Measurements from ENCODE around the gene GSG1L2.
"Not testable (repeated sequence)": the region's sequence is repeated elsewhere in the genome, so short reads cannot be mapped to it uniquely, and the experiment has no call there.

GSG1L2 gene

DNA sequence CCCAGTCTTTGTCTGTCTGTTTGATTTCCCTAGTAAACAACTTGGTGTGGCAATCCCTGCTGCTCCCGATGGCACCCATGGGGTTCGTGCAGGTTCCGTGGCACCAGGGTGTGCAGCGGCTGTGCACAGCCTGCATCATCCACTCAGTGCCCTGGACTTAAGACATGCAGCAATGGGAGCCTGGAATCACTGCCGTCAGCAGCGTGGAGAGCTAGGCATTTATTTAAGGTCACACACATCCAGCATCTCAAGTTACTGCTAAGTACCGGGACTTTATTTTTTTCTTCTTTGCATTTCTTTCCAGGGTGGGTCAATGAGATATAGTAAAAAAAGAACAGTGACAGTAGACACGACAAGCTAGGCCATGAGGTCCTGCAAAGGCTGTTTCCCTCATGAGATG, 33.3 kb downstream of the GSG1L2 start:
- DNase-seq (ENCODE audit: low read depth in 2 of 2) = no peak

DNA sequence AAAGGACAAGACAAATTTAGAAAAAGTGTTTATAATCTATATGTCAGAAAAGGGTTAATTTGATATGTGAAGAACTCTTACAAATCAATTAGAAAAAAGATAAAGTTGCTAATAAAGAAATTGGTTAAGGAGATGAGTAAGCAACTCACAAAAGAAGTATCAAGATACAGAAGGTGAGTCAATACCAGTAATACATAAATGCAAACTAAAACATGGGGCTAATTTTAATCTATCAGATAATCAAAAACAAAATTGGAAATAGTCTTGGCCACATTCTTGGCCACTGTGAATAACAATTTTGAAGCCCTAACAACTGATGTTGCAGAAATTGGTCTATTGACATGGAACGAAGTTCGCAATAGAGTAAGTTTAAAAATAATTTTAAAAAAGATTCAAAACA, 37.3 kb downstream of the GSG1L2 start:
- no peak for DNase-seq (ENCODE audit: low read depth in 2 of 2)

DNA sequence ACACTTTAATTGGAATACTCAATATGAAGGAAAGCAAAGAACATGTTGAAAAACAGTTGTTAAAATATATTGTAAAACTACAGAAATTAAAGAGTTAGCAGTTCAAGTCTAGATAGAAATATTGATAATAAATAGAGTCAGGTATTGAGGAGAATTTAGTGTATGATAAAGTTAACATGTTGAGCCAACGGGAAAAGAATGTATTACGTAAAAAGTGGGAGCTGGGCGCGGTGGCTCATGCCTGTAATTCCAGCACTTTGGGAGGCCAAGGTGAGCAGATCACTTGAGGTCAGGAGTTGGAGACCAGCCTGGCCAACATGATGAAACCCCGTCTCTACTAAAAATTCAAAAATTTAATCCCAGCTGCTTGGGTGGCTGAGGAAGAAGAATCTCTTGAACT, 38.4 kb downstream of the GSG1L2 start:
- DNase-seq (ENCODE audit: low read depth in 2 of 2) = not testable (repeated sequence)

- no peak for DNase-seq (ENCODE audit: low read depth in 2 of 2)
Measured at GRCh38 chr17:9783050-9783449, 38.8 kb downstream of the GSG1L2 start.

- no peak for DNase-seq (ENCODE audit: low read depth in 2 of 2)
Measured at GRCh38 chr17:9780552-9780951, 41.3 kb downstream of the GSG1L2 start.

DNA sequence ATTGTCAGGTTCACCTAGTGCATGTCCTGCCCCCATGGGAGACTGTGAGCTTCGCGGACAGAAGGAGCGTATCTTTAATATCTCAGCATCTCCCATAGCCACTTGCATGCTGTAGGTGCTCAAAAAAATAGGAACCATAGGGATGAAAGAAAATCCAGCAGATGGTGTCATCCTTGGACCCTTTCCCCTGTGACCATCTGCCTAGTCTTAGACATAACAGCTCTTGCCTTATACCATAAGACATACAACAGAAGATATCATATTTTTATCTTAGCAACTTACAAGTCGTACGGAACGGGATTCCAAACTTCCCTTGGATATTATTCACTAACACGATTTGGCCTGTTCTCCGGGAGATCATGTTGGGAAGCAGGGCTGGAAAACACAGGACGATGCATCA, 45.0 kb downstream of the GSG1L2 start:
- DNase-seq (ENCODE audit: low read depth in 2 of 2) = no peak

DNA sequence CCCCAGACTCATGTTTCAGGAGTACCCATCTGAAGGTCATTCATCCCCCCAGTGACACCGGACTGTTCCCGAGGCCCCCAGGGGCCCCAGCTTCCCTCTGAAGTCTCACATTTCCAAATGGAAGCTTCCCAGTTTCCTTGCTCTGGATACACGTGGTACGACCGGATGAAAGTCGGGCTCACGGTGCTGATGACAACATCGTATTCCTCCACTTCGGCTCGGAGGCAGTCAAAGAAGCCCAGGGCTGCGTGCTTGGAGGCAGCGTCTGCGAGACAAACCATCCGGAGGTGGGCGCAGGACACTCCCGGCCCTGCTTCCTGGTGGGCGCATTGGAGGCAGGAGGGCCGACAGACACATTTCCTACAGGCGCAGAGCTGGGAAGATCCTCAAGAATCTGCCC, 49.2 kb downstream of the GSG1L2 start:
- DNase-seq (ENCODE audit: low read depth in 2 of 2) = no peak

GRCh38 chr17:9771465-9771864, 50.4 kb downstream of the GSG1L2 start:
- DNase-seq (ENCODE audit: low read depth in 2 of 2) = no peak

DNA sequence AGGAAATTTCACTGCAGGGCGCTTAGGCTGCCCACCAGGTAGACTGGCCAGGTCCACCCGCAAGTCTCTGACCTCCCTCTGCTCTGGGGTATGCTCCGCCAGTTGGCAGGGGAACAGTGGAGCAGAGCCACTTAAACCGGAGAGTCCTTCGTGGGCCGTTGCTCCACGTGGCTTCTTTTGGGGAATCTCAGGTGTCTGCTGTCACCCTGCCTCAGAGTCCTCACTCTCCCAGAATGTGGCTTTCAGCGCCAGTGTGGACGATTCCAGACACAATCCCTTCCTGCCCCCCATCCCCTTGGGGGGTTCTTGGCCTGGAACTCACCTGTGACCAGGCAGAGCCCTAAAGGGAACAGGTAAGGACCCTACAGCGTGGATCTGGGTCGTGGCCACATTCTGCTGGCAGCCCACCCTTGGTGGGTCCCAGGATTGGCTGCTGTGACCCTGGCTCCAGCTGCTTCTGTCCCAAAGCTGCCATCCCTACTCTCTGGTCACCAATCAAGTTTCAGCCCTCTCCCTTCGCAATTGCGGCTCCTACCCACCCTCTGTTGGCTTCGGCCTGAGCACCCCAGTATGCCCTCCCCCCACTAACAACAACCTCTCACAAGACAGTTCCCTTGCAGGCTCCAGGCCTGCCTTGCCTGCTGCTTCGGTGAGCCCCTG, 52.7 kb downstream of the GSG1L2 start:
- DNase-seq (ENCODE audit: low read depth in 2 of 2) = no peak

GRCh38 chr17:9768381-9768934, 53.4 kb downstream of the GSG1L2 start:
- DNase-seq (ENCODE audit: low read depth in 2 of 2) = no peak

- DNase-seq (ENCODE audit: low read depth in 2 of 2) = no peak
Measured at GRCh38 chr17:9767432-9767991, 54.4 kb downstream of the GSG1L2 start.

GRCh38 chr17:9766970-9767369, 54.9 kb downstream of the GSG1L2 start:
- no peak for DNase-seq (ENCODE audit: low read depth in 2 of 2)

DNA sequence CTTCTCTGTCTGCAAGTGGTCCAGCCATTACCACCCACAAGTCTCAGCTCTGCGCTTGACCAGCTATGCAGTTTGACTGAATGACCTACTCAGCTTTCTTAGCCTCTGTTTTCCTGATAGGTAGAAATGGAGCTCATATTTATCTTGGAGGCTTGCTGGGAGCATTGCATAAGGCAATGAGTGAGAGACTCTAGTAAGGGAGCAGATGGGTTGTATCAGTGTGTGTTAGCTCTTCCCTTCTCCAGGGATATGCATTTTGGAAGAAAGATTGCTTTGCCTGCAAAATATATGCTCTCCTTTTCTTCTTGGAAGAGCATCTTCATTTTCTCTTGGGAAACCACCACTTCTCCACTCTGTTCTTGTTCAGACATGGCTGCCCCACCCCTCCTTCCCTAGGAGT, 56.6 kb downstream of the GSG1L2 start:
- DNase-seq (ENCODE audit: low read depth in 2 of 2) = no peak

DNA sequence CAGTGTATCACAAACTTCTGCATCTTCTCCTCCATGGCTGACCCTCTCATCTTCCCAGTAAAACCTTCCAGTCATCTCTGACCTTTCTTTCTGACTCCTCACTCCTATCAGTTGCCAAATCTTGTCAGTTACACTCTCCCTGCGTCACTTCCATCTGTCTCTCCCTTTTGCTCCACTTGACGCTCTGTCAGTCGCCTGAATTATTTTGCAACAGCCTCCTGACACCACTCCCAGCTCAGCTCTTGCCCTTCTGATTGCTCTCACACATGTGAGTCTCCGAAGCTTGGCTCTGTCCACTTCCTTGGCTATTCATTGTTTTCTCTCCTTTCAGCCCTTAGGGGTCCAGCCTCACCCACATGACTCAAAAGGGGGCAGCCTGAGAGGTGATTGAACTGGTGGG, 58.2 kb downstream of the GSG1L2 start:
- DNase-seq (ENCODE audit: low read depth in 2 of 2) = no peak

DNA sequence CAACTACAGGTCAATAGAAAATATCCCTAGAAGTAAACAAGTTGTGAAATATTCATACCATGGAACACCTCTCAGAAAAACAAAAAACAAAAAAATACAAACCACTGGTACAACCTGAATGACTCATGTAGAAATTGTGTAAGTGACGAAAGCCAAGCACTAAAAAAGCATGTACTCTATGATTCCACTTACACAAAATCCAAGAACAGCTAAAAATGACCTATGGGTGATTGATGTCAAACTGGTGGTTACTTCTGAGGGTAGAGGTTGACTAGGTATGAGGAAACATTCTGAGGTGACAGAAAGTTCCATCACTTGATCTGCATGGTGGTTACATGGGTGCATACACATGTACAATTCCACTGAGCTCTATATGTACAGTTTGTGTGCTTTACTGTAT, 61.6 kb downstream of the GSG1L2 start:
- DNase-seq (ENCODE audit: low read depth in 2 of 2) = no peak

DNA sequence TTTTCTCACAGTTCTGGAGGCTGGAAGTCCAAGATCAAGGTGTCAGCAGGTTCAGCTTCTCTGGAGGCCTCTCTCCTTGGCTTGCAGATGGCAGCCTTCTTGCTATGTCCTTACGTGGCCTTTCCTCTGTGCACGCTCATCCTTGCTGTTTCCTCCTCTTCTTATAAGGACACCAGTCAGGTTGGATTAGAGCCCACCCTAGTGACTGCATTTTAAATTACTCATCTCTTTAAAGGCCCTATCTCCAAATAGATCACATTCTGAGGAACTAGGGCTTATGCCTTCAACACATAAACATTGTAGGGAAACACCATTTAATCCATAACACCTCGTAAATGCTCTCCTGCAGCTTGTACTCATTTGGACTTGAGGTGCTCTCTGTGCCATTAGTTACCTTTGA, 66.8 kb downstream of the GSG1L2 start:
- DNase-seq (ENCODE audit: low read depth in 2 of 2) = no peak
